Adrenal gland (tissue), 19 donors: Measurements from ENCODE around the gene OR12D1. TPM values are rescaled to one million over a fixed set of nuclear protein-coding genes. Genes with fewer than 3 reads are reported as not detected.

Experiments
- DNase-seq, 7 donors: peaks; one replicate each; pipeline ENCODE4 v3.0.0-alpha.2; 2019 to 2020
- H3K27ac ChIP-seq, 5 donors: fragments of 200-600 bp; sonication (generic) in 4 of 5; 1 replicate in 3 of 5; 2 replicates in 2 of 5; pipeline versions ENCODE4 v1.5.1 to v1.8.0; 2016 to 2020; ENCODE audit warnings: mild to moderate bottlenecking in 1 of 5
- H3K27me3 ChIP-seq: fragments of 200-600 bp; 2 replicates; pipeline ENCODE4 v1.8.0; 2021
- H3K36me3 ChIP-seq, 2 donors: fragments of 200-600 bp; replicated peaks in 1 of 2; 1 replicate in 1 of 2; 2 replicates in 1 of 2; pipeline versions ENCODE4 v1.5.1 to v1.8.0; 2018 to 2022
- H3K4me1 ChIP-seq, 2 donors: fragments of 200-600 bp; replicated peaks in 1 of 2; 1 replicate in 1 of 2; 2 replicates in 1 of 2; pipeline versions ENCODE4 v1.5.1 to v1.8.0; 2018 to 2021
- H3K4me3 ChIP-seq, 4 donors: fragments of 200-600 bp; sonication (generic) in 3 of 4; one replicate each; pipeline ENCODE4 v1.5.1; 2016 to 2018
- H3K9me3 ChIP-seq, 3 donors: fragments of 200-600 bp; sonication (generic) in 1 of 3; replicated peaks in 1 of 3; 1 replicate in 2 of 3; 2 replicates in 1 of 3; pipeline versions ENCODE4 v1.5.1 to v1.8.0; 2016 to 2021
- POLR2A ChIP-seq, 2 donors: fragments of 450-650 bp; IDR thresholded peaks; one replicate each; pipeline ENCODE4 v1.6.1; 2017; ENCODE audit warnings: antibody characterized with exemption in 2 of 2, mild to moderate bottlenecking in 2 of 2, moderate library complexity in 1 of 2
- WGBS, 4 donors: extraction: QIAGEN DNeasy Blood & Tissue Kit in 2 of 4; methylation state at CpG; one replicate each; pipeline versions ENCODE4 v1.1.5 to v1.1.7; 2013 to 2017; 5-methylcytosine and 5-hydroxymethylcytosine counted together
- intact Hi-C, 2 donors: fragments of 100-400 bp; cut with DNase I; formaldehyde crosslinking; loops; one replicate each; pipeline versions ENCODE4 v1.14.1 to v1.15.0; 2022 to 2023
- long read RNA-seq, 10 donors: library from polyadenylated mRNA in 3 of 10; unstranded in 2 of 10; stranded (forward) in 1 of 10; transcript quantifications; one replicate each; pipeline ENCODE4 v2.0.0 and lab custom pipeline, GENCODE V29; 2021 to 2026
- polyA plus RNA-seq, 3 donors: library from polyadenylated mRNA; stranded (reverse); fragments of 200-250 nt in 2 of 3; fragments of 350-450 nt in 1 of 3; fragmentation: Illumina TruSeq in 1 of 3; extraction: RNeasy Lipid Tissue Mini Kit (QIAGEN cat#74804) in 1 of 3; gene quantifications; one replicate each; pipeline ENCODE4 v1.2.3, GENCODE V29; 2013 to 2014
- total RNA-seq, 9 donors: library from RNA; depleted of rRNA in 4 of 9; stranded (reverse); fragments of >200 nt in 4 of 9; fragments of 120-200 nt in 1 of 9; fragmentation: NEBNext Ultra II Directional in 1 of 9; extraction: Animal tissue kit (Norgen Biotek cat#: 25700) in 1 of 9; gene quantifications; one replicate each; pipeline versions ENCODE4 v1.1.0 to v1.2.4, GENCODE V29; 2013 to 2023
- TF ChIP-seq, protein P1 (sequence below), 6 experiments: fragments of 450-650 bp in 4 of 6; fragments of 200-600 bp in 2 of 6; sonication (generic) in 1 of 6; IDR thresholded peaks; 1 replicate in 5 of 6; 2 replicates in 1 of 6; pipeline versions ENCODE4 v1.5.1 to v1.8.0; 2016 to 2021; ENCODE audit warnings: antibody characterized with exemption in 6 of 6, mild to moderate bottlenecking in 2 of 6, moderate library complexity in 1 of 6
- donor health status: healthy with polysubstance abuse.
- donor health status: Bipolar disorder and iron deficiency.
- donor health status: DM: yes; HTN: yes; CAD: no.
- donor health status: DM: no; HTN: no; CAD: no.
- donor health status: DM: no; HTN: no; CAD: no.
- donor health status: DM: yes; HTN: yes; CAD: no.

Gene OR12D1
- not detected for total RNA-seq
- not detected for polyA plus RNA-seq
- long read RNA-seq, donor 1: 0 reads
- long read RNA-seq, donor 2: 0 reads
- long read RNA-seq, donor 3: 0 reads
- long read RNA-seq, donor 4: 0 reads
- long read RNA-seq, donor 5: 0 reads
- long read RNA-seq, donor 6: 0 reads
- long read RNA-seq, donor 7: 0 reads
- long read RNA-seq, donor 8: 0 reads
- long read RNA-seq, donor 9: 0 reads
- long read RNA-seq, donor 10: 0 reads

DNA sequence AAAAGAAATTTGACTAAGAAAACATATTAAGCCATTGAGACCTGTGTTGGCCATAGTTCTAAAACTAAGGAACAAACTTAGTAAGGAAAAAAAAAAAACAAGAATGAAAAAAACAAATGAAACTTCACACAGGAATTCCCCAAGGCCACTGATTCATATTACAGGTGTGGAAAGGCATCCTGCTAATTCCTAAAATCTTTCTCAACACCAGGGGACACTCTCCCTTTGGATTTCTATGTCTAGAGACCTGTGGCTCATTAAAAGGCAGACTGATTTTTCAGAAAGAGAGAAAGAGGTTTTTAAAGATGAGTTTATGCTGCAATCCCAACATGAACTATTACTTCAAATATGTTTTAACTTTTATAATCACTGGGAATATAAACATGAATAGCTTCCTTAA, at the start of gene OR12D1:
TSS of gene OR12D1 (plus strand) at position 341 of the 400 bp plus-strand sequence.
- Histone ChIP-seq H3K27ac (no peak within 1 kb of the TSS), H3K27me3 (no peaks in the 10 kb centered on the region), H3K36me3 (no peaks in the 10 kb centered on the region), H3K4me1 (no peaks in the 10 kb centered on the region), H3K4me3 (no peak within 1 kb of the TSS), H3K9me3 (no peaks in the 10 kb centered on the region)
- TF ChIP-seq POLR2A (IDR thresholded peaks at IDR 0.05): no peak
- intact Hi-C loops: no loop called here
- no peak for DNase-seq

DNA sequence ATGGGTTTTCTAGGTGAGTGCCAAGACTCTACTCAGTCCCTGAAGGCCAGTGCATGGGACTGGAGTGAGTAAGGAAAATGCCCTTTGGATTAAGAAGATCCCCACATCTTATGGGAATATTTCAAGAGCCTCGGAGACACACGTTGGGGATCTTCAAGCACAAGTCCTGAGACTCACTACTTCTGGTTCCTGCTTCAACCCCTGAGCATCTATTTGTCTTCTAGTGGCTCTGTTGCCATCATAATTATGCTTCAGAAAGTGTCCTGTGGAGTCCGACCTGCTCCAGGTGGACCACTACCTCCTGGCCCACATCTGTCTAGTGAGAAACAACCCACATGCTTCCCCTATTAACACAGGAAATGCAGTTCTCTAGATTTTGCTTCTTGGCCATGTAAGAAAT, 46.0 kb upstream of the OR12D1 start, which contains the start of gene OR5V1:
TSS of gene OR5V1 (minus strand) at position 101 of the 400 bp plus-strand sequence. CDS start 12,670 bp downstream, outside the sequence.
- no peak within 1 kb of the TSS for H3K4me3 ChIP-seq
- no peak within 1 kb of the TSS for H3K27ac ChIP-seq
- WGBS, 4 donors: 65 to 88% (median 71%) methylated on average over 3 of the region's 3 CpGs
- no peaks in the 10 kb centered on the region for H3K4me1 ChIP-seq
- intact Hi-C loops: no loop called here
- no peak for TF ChIP-seq POLR2A (IDR thresholded peaks at IDR 0.05)
- TF ChIP-seq, protein P1, sequence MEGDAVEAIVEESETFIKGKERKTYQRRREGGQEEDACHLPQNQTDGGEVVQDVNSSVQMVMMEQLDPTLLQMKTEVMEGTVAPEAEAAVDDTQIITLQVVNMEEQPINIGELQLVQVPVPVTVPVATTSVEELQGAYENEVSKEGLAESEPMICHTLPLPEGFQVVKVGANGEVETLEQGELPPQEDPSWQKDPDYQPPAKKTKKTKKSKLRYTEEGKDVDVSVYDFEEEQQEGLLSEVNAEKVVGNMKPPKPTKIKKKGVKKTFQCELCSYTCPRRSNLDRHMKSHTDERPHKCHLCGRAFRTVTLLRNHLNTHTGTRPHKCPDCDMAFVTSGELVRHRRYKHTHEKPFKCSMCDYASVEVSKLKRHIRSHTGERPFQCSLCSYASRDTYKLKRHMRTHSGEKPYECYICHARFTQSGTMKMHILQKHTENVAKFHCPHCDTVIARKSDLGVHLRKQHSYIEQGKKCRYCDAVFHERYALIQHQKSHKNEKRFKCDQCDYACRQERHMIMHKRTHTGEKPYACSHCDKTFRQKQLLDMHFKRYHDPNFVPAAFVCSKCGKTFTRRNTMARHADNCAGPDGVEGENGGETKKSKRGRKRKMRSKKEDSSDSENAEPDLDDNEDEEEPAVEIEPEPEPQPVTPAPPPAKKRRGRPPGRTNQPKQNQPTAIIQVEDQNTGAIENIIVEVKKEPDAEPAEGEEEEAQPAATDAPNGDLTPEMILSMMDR (IDR thresholded peaks at IDR 0.05): no peak
- H3K36me3 ChIP-seq: no peaks in the 10 kb centered on the region
- no peak for DNase-seq
- H3K27me3 ChIP-seq: peaks cover 7% of the 10 kb centered on the region
- H3K9me3 ChIP-seq: no peaks in the 10 kb centered on the region

DNA sequence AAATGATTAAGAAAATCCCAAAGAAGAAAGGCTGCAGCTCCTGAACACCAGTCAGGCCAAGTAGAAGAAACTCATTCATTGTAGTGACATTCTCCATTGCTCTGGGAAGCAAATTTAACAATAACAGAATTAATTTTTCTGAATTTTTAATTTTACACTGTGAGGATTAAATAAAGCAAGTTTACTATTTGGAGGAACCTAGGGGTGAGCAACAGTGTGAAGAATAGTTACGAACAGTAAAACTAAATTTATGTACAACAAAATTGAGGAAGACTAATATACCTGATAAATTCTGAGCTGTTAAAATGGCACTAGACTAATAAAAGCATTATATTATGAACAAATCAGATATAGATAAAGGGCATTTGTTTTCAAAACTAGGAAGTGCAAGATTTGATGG, 39.5 kb upstream of the OR12D1 start, which contains the start of gene OR12D3:
TSS of gene OR12D3 (minus strand) at position 101 of the 400 bp plus-strand sequence. CDS start at position 97, 4 bp downstream.
- no peak for DNase-seq
- intact Hi-C loops: no loop called here
- H3K27ac ChIP-seq: no peak within 1 kb of the TSS
- no peaks in the 10 kb centered on the region for H3K9me3 ChIP-seq
- WGBS, 4 donors: 81 to 97% (median 86%) methylated on average over 1 of the region's 1 CpG
- no peak for TF ChIP-seq POLR2A (IDR thresholded peaks at IDR 0.05)
- TF ChIP-seq, protein P1 (IDR thresholded peaks at IDR 0.05): no peak
- H3K27me3 ChIP-seq: peaks cover 7% of the 10 kb centered on the region
- no peak within 1 kb of the TSS for H3K4me3 ChIP-seq
- no peaks in the 10 kb centered on the region for H3K36me3 ChIP-seq
- H3K4me1 ChIP-seq: no peaks in the 10 kb centered on the region

DNA sequence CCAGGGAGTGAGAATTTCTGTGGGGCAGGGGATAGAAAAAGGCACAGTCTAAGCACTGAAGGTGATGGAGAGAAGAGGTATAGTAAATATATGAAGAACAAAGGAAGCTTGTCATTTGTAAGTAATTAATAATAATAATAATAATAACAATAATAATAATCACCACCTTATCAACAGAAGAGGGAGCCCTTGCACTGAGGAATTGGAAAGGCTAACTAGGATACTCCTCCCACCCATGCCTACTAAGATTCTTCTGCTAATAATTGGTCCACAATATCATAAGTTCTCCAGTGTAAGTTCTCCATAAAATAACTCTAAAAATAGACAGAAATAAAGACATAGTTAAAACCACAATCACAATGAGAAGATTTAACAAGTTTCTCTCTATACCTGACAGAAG, 38.7 kb upstream of the OR12D1 start:
- Histone ChIP-seq H3K9me3 (no peaks in the 10 kb centered on the region), H3K27ac (no peak overlapping the region), H3K27me3 (peaks cover 7% of the 10 kb centered on the region), H3K36me3 (no peaks in the 10 kb centered on the region), H3K4me1 (no peaks in the 10 kb centered on the region), H3K4me3 (no peak overlapping the region)
- no peak for DNase-seq
- TF ChIP-seq, protein P1 (IDR thresholded peaks at IDR 0.05): no peak
- TF ChIP-seq POLR2A (IDR thresholded peaks at IDR 0.05): no peak
- intact Hi-C loops: no loop called here

DNA sequence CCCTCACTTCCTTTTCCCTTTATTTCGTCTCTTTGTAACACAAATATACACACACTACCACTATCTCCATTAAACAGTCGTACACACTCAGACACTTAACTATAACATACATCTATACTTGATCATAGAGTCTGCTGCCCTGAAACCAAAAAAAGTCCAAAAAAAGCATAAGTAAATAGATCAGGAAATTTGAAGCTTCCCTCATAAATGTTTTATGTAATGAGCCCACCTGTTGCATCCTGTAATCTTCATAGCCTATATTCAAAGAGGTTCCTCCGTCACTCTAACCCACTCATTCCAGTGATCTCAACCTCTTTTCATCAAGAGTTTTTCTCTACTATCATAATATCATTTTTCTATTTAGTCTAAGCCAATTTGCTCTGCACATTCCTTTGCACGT, 26.2 kb upstream of the OR12D1 start:
- H3K36me3 ChIP-seq: no peaks in the 10 kb centered on the region
- H3K4me3 ChIP-seq: no peak overlapping the region
- DNase-seq: no peak
- intact Hi-C loops: no loop called here
- peaks cover 5% of the 10 kb centered on the region for H3K27me3 ChIP-seq
- no peak for TF ChIP-seq POLR2A (IDR thresholded peaks at IDR 0.05)
- TF ChIP-seq, protein P1 (IDR thresholded peaks at IDR 0.05): no peak
- WGBS, 4 donors: 28 to 60% (median 52%) methylated on average over 4 of the region's 4 CpGs
- no peak overlapping the region for H3K27ac ChIP-seq
- H3K4me1 ChIP-seq: no peaks in the 10 kb centered on the region
- H3K9me3 ChIP-seq: no peaks in the 10 kb centered on the region
